HPDE6-E6E7 (cell line): Measurements from ENCODE around the gene TSR1.

Experiments
- DNase-seq: peaks from one replicate; pipeline ENCODE4 v3.0.0; 2011; ENCODE audit warnings: missing footprints; ENCODE audit errors: extremely low spot score

The TSR1 gene

GRCh38 chr17:2336215-2336851 lies at the start of gene TSR1:
TSS of gene TSR1 (minus strand) at chr17:2336457. CDS start at chr17:2336427, 30 bp downstream.
- DNase-seq, result peak; percentile 95

- DNase-seq, result no peak
Measured at GRCh38 chr17:2385240-2386210, 49.3 kb upstream of the TSR1 start.

- no peak for DNase-seq
Measured at GRCh38 chr17:2384439-2385127, 48.3 kb upstream of the TSR1 start.

GRCh38 chr17:2383628-2384167 lies 47.4 kb upstream of the TSR1 start:
- DNase-seq, result no peak

GRCh38 chr17:2380950-2381649 lies 44.8 kb upstream of the TSR1 start:
- DNase-seq, result no peak

GRCh38 chr17:2380226-2380922 lies 44.1 kb upstream of the TSR1 start:
- no peak for DNase-seq

- no peak for DNase-seq
Measured at GRCh38 chr17:2379489-2380225, 43.4 kb upstream of the TSR1 start.

- DNase-seq, result no peak
Measured at GRCh38 chr17:2378905-2379304, 42.6 kb upstream of the TSR1 start.

- no peak for DNase-seq
Measured at GRCh38 chr17:2377659-2378058, 41.4 kb upstream of the TSR1 start.

- DNase-seq, result no peak
Measured at GRCh38 chr17:2376107-2376506, 39.9 kb upstream of the TSR1 start.

- DNase-seq, result no peak
Measured at GRCh38 chr17:2375406-2375805, 39.1 kb upstream of the TSR1 start.

- DNase-seq, result no peak
Measured at GRCh38 chr17:2374549-2375285, 38.5 kb upstream of the TSR1 start.

GRCh38 chr17:2373179-2373578 lies 36.9 kb upstream of the TSR1 start:
- no peak for DNase-seq

GRCh38 chr17:2372681-2373080 lies 36.4 kb upstream of the TSR1 start:
- DNase-seq, result no peak

GRCh38 chr17:2372180-2372579 lies 35.9 kb upstream of the TSR1 start:
- DNase-seq, result no peak

- DNase-seq, result no peak
Measured at GRCh38 chr17:2371183-2372130, 35.2 kb upstream of the TSR1 start.

- no peak for DNase-seq
Measured at GRCh38 chr17:2370211-2370589, 33.9 kb upstream of the TSR1 start.

- no peak for DNase-seq
Measured at GRCh38 chr17:2369551-2370210, 33.4 kb upstream of the TSR1 start.
